ENCODE measurements around the gene MAT1A. TPM values are rescaled to one million over a fixed set of nuclear protein-coding genes. Genes with fewer than 3 reads are reported as not detected.

Gene MAT1A
- total and polyA plus RNA-seq, 7 donors: 0.49 TPM; not detected in 6

DNA sequence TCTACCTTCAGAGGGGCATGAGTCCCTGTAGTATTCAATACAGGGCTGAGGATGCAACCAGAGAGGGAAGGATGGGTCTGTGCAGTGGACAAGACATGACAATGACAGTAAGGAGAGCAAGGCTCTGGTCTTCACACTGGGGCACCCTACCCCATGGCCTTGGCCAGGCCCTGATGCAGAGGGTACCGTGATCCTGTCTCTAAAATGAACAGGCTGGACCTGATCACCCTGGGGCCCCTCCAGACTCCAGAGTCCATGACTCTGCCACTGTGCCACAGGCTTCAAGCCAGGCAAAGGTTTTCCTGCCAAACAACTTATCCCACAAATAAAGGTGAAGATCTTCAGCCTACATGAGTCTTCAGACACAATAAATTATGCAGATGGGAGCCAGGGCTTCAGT, 4.9 kb downstream of the MAT1A start:
- 71 to 91% (median 79%) methylated on average over 1 of the region's 1 CpG for WGBS, 3 donors

DNA sequence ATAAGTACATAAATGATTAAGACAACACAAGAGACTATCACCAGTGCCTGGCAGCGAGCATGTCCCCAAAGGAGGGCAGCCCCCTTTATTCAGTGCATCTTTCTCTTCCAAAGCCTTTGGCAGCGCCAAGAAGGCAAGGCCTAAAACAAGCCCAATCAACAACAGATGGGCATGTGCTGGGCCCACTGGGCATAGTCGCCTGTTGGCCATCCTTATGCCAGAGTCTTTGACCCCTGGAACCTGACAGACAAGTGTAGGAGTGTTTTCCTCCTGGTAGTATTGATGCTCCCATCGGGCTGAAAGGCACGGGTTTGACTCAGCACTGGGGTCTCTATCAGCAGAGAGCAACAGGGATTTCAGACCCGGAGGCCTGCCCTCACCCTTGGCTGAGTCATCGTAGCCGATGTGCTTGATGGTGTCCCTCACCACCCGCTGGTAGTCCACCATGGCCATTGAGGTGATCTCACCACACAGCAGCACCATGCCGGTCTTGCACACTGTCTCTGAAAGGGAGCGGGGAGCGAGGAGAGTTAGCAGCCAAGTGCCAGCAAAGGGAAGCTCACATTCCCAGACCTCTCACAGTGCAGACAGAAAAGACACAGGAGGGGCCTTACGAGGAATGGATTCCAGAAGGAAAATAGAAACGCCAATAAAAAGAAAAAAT, 5.8 kb downstream of the MAT1A start:
- TF ChIP-seq CTCF (IDR thresholded peaks at IDR 0.05): no peak
- intact Hi-C loops (cut with DNase I): no loop called here
- Histone ChIP-seq H3K9me3 (no peaks in the 10 kb centered on the region), H3K4me3 (no peak overlapping the region), H3K27me3 (ENCODE audit: insufficient read depth in 3 of 3, low read length in 2 of 3) (peaks cover 0 to 8% (median 0%) of the 10 kb centered on the region in 3 donors), H3K36me3 (ENCODE audit: insufficient read depth in 1 of 2, low read depth in 1 of 2) (no peaks in the 10 kb centered on the region), H3K27ac (no peak overlapping the region), H3K4me1 (no peaks in the 10 kb centered on the region)
- 91 to 95% (median 92%) methylated on average over 14 of the region's 14 CpGs for WGBS, 3 donors
- no peak for DNase-seq
- no peak for ATAC-seq

More for the DNA sequence above, 4.9 kb downstream of the MAT1A start:
- Histone ChIP-seq H3K27ac (no peak overlapping the region), H3K36me3 (ENCODE audit: insufficient read depth in 1 of 2, low read depth in 1 of 2) (no peaks in the 10 kb centered on the region), H3K4me3 (no peak overlapping the region), H3K4me1 (no peaks in the 10 kb centered on the region), H3K27me3 (ENCODE audit: insufficient read depth in 3 of 3, low read length in 2 of 3) (peaks cover 0 to 13% (median 2%) of the 10 kb centered on the region in 3 donors), H3K9me3 (no peaks in the 10 kb centered on the region)
- intact Hi-C loops (cut with DNase I): no loop called here
- TF ChIP-seq CTCF (IDR thresholded peaks at IDR 0.05): no peak
- ATAC-seq: no peak
- no peak for DNase-seq

GRCh38 chr10:80283119-80283518, 6.3 kb downstream of the MAT1A start:
- ATAC-seq (no peak), DNase-seq (no peak)
- TF ChIP-seq CTCF (IDR thresholded peaks at IDR 0.05): no peak
- Histone ChIP-seq H3K4me3 (no peak overlapping the region), H3K36me3 (ENCODE audit: insufficient read depth in 1 of 2, low read depth in 1 of 2) (no peaks in the 10 kb centered on the region), H3K4me1 (no peaks in the 10 kb centered on the region), H3K9me3 (no peaks in the 10 kb centered on the region), H3K27me3 (ENCODE audit: insufficient read depth in 3 of 3, low read length in 2 of 3) (peaks cover 0 to 4% (median 0%) of the 10 kb centered on the region in 3 donors), H3K27ac (no peak overlapping the region)
- intact Hi-C loops (cut with DNase I): no loop called here
- WGBS, 3 donors: 97 to 100% (median 97%) methylated on average over 4 of the region's 4 CpGs

- ATAC-seq: no peak
- Histone ChIP-seq H3K27ac (no peak overlapping the region), H3K36me3 (ENCODE audit: insufficient read depth in 1 of 2, low read depth in 1 of 2) (no peaks in the 10 kb centered on the region), H3K4me3 (no peak overlapping the region), H3K4me1 (no peaks in the 10 kb centered on the region), H3K9me3 (no peaks in the 10 kb centered on the region), H3K27me3 (ENCODE audit: insufficient read depth in 3 of 3, low read length in 2 of 3) (peaks cover 0 to under 1% (median 0%) of the 10 kb centered on the region in 3 donors)
- no peak for TF ChIP-seq CTCF (IDR thresholded peaks at IDR 0.05)
- intact Hi-C loops (cut with DNase I): no loop called here
- 65 to 70% (median 67%) methylated on average over 9 of the region's 9 CpGs for WGBS, 3 donors
- DNase-seq: no peak
These were observed 7.4 kb downstream of the MAT1A start for GRCh38 chr10:80281784-80282765.

Data from psoas muscle (tissue), 8 donors.